Tongue (tissue), 2 donors: ENCODE results near the gene PAN2. TPM values are rescaled to one million over a fixed set of nuclear protein-coding genes. Genes with fewer than 3 reads are reported as not detected.
"Not testable (repeated sequence)": the region's sequence is repeated elsewhere in the genome, so short reads cannot be mapped to it uniquely, and the experiment has no call there.

ENCODE experiments used
- DNase-seq: peaks from one replicate; pipeline ENCODE4 v3.0.0-alpha.2; 2015
- total RNA-seq: library from RNA; depleted of rRNA; stranded (reverse); fragments of >200 nt; gene quantifications from one replicate; pipeline ENCODE4 v1.2.3, GENCODE V29; 2014

Gene PAN2
- total RNA-seq, 1 donor from 2014 or later = 60.4 TPM

DNA sequence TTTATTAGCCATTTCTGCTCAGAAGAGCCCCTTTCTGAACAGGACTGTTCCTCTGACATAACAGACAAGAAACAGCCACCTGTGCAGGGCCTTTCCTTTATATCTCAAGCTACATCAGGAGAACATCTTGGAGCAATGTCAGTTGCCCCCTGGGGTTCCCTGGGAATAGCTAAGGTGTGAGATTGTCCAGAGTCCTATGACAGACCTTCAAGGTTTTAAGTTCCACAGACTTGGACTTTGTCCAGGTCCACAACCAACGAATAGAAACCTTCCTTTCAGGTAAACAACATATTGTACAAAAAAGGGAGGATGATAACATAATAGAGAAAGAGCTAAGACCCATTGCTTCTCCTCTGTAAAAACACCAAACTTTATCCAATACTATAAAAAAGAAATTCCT is 7.8 kb upstream of the PAN2 start:
- no peak for DNase-seq

DNA sequence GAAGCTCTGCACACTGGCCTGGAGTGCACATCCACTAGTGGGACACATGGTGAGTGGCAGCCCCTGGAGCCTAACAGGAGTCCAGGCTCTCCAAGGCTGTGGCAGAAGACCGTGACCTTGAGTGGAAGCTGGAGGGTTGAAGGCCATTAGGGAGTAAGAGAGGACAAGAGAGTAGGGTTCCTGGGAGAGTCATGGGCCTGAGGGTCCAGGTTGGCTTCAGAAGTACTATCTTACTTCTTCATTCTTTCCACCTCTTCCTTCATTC is 5.3 kb upstream of the PAN2 start:
- DNase-seq = no peak

DNA sequence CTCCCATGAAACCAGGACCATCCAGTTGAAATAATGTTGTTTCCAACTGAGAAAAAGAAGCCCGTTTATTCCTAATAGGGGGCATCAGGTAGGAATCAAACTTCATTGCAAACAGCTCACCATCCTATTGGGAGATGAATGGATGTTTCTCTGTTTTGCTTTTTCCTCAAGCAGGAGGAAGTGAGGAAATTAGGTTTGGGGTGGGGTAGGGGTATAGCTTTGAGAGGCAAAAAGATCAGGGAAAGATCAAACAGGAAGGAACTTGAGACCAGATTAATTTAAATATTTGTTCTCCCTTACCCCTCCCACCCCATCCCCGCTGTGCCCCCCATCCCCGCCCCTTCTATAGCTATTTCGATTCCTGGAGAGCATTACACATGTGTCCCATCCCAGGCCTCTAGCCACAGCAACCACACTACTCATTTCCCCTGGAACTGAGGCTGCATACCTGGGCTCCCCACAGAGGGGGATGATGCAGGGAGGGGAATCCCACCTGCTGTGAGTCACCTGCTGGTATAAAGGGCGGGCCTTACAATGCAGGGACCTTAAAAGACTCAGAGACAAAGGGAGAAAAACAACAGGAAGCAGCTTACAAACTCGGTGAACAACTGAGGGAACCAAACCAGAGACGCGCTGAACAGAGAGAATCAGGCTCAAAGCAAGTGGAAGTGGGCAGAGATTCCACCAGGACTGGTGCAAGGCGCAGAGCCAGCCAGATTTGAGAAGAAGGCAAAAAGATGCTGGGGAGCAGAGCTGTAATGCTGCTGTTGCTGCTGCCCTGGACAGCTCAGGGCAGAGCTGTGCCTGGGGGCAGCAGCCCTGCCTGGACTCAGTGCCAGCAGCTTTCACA is 4.7 kb upstream of the PAN2 start, which contains the start of gene IL23A:
Gene IL23A, plus strand, starts transcription at position 577 of the 850 bp plus-strand sequence. Its CDS starts 161 bp downstream, at position 738.
- no peak for DNase-seq

DNA sequence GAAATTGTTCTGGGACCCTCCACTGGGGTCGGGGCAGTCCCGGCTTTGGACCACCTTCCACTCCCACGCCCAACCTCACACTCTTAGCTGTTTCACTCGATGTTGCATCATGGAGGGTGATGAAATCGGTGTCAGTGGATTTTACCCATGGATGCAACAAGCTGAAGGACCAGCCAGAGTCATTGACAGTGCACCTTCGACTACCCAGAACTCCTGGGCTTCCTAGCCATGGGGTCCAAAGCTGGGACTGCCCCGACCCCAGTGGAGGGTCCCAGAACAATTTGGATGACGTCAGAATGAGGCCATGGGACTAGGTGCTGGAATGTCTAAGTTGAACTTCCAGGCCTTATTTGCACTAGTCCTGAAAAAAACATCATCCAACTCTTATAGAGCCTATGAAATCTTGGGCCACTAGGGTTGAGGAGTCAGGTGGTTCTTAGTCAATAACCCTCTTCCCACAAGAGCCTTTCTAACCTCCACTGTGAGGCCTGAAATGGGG is 4.0 kb upstream of the PAN2 start:
- DNase-seq = no peak

DNA sequence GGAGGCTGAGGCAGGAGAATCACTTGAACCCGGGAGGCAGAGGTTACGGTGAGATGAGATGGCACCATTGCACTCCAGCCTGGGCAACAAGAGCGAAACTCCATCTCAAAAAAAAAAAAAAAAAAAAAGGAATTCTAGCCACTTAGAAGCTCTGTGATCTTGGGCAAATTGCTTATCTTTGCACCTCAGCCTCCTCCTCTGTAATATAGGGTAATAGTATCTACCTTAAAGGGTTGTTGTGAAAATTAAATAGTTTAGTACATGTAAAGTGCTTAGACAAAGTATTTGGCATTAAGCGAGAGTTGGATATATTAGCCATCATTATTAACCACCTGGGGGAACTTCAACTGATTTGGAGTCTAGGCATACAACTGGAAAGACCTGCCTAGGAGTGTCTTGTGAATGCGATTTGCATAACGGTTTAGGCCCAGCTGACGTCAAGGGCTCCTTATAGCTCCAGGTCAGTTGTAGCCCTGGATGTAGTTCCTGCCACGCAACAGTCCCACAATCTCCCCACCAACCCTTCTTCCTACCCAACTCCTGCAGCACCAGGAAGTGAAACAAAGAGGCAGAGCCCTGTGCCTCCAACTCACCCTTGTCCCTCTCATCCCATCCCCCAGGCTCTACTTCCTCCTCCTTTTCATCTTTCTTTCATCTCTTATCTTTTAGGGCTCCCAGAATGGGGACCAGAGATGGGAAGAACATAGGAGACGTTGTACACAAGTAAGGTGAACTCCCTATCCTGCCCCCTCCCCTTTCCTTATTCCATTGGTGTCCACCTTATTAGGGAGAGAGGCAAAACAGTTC is 2.8 kb upstream of the PAN2 start:
- no peak for DNase-seq

DNA sequence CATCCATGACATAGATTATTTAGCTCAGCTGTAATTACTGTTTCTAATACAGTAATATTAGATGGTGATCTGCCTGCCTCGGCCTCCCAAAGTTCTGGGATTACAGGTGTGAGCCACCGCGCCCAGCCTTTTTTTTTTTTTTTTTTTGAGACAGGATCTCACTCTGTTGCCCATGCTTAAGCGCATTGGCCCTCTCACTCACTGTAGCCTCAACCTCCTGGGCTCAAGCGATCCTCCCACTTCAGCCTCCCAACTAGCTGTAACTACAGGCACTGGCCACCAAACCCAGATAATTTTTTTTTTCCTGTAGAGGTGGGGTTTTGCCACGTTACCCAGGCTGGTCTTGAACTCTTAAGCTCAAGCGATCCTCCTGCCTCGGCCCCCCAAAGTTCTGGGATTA is 1.7 kb upstream of the PAN2 start:
- DNase-seq = not testable (repeated sequence)

DNA sequence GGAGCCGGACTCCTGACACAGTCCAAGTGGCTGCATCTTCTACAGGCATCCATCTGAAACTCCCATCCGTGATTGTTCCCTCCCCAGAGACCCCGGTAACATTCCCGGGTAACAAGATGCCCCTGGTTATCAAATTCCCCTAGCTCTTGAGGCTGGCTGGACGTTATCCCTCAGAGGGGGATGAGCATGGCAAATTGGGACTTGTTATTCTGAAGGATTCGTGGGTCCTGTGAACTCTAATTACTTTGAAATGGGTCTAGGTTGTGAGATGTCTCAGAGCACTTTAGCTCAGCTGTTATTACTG is 642 bp upstream of the PAN2 start:
- no peak for DNase-seq

DNA sequence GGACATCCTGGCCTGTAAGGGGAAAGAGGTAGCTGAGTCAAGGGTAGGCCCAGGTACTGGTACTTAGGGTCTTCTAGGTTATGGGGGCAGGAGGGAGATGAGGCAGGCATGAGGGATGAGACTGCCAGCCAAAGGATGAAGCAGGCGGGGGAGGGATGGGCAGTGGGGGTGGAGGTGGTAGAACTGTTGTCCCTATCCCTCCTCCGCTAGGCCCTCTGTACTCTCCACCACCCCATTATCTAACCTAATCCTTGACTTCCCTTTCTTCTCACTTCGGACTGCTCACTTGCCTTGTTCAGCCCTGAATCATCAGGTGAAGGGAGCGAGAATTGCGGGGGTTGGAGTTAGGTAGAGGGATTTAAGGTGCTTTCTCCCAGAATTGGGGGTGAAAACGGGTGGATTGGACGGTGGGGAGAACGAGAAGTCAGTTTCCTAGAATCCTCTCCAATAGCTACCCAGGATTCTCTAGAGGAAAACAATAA is 562 bp downstream of the PAN2 start:
- DNase-seq = no peak

DNA sequence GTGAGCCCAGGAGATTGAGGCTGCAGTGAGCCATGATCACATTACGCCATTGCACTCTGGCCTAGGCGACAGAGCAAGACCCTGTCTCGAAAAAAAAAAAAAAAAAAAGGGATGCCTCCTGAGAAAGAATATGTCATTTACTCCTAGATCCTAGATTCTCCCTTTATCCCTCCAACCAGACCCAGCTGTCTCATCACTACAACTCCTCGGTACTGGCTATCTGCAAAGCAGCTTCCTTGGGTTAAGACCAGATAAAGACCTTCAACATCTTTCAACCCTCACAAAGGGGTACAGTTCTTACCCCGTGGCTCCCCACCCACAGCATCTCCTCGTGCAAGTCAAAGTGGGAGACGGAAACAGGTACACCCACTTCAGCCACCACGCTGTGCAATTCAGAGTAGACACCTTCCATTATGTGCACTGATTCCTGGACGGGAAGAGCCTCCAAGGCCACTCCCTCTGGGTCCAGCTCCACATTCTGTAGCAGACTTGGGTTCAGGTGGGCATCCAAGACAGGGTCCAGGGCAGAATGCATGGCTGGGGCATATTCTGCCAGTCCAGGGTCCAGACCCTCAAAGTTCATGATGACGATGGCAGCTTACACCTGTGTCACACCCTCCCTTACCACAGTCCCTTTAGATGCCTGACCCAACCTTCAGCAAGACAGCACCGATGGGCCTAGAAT is 1.1 kb downstream of the PAN2 start:
- no peak for DNase-seq

DNA sequence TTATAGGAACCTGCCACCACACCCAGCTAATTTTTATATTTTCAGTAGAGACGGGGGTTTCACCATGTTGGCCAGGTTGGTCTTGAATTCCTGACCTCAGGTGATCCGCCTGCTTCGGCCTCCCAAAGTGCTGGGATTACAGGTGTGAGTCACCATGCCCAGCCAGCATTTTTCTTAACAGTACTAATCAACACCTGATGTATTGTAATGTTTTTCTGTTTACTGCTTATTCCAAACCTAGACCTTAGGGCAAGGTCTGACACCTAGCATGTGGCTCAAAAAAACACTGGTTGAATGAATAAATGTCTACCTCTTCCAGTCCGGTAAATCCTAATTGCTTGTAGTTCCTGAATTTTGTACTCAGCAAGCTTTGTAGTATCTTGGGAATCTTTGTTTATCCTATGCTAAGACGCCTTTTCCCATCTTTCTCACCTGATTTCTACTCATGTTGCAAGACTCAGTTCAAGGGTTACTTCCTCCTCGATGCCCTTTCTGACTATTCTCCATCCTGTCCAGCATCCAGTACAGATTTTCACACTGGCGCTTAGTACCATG is 2.8 kb downstream of the PAN2 start:
- DNase-seq = no peak

DNA sequence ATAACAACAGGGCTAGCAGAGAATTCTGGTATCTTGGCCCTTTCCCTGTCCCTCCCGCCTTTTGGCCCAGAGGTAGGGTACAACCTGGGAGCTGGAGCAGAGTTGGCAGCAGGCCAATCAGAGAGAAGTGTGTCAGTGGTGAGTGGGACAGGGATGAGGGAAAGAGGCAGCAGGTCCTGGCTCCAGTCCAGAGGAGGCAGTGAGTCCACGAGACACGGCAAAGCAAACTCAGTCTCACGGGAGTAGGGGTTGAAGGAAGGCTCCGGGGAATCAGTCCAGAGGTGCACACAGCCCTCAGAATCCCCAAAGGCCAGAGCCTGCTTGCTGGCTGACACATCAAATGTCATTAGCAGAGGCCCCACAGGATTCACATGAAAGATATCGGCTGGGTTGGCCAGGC is 7.3 kb downstream of the PAN2 start:
- no peak for DNase-seq

DNA sequence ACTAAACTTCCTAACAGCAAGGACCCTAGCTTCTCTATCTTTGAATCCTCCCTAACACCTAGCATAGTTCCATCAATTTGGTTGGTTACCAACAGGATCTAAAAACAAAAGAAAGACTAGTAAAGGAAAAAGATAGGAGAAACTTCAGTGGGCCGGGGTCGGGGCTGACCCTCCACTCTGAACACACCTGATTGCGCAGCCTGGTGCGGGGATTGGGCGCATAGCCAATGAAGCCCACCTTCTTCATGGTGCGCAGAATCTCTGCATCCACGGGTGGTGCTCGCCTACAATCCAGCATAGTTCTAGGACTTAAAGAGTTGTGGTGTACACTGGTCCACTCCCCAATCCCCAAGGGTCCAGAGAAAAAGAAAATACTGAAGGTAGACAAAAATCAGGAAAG is 7.7 kb downstream of the PAN2 start:
- DNase-seq = no peak

DNA sequence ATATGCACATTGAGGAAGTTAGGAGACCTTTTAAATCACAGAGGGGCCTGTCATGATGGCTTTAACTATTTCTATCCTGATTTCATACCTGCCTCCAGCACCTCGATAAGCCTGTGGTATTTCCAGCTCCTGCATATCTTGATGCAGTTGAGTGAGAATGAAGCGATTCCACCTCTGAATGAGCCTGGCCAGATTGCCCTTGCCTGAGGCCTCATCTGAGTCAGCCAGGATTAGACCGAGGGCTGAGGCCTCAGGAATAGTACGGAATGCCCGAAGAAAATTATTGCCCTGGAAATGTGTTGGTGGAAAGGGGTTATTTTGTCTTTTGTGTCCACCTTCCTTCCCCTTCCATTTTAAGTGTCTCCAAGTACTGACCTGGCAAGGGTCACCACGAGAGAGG is 9.6 kb downstream of the PAN2 start:
- DNase-seq = no peak

DNA sequence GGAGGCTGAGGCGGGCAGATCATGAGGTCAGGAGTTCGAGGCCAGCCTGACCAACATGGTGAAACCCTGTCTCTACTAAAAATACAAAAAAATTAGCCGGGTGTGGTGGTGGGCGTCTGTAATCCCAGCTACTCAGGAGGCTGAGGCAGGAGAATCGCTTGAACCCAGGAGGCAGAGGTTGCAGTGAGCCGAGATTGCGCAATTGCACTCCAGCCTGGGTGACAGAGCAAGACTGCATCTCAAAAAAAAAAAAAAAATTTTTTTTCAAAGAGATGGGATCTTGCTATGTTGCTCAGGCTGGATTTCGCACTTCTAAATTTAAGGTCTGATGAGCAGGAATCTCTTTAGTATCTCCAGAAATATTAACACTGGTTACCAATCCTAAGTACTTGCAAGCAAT is 12.2 kb downstream of the PAN2 start:
- DNase-seq = not testable (repeated sequence)

DNA sequence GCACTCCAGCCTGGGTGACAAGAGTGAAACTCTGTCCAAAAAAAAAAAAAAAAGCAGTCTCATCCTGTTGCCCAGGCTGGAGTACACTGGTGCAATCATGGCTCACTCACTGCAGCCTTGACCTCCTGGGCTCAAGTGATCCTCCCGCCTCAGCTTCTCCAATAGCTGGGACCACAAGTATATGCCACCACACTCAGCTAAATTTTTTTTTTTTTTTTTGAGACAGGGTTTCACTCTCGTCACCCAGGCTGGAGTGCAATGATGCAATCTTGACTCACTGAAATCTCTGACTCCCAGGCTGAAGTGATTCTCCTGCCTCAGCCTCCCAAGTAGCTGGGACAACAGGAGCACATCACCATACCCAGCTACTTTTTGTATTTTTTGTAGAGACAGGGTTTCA is 12.8 kb downstream of the PAN2 start:
- DNase-seq = no peak

DNA sequence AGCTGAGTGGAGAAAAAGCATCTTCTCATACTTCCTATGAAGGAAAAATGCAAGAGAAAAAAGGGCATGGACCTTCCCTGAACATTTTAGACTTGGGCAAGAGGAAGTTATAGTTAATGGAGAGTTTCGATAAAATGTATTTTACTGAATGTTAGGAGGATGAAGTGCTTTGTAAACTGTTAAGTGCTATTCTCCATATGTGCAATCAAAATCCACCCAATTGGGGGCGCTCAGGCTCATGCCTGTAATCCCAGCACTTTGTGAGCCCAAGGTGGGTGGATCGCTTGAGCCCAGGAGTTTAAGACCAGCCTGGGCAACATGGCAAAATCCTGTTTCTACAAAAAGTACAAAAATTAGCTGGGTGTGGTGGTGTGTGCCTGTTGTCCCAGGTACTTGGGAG is 16.1 kb downstream of the PAN2 start:
- DNase-seq = no peak

DNA sequence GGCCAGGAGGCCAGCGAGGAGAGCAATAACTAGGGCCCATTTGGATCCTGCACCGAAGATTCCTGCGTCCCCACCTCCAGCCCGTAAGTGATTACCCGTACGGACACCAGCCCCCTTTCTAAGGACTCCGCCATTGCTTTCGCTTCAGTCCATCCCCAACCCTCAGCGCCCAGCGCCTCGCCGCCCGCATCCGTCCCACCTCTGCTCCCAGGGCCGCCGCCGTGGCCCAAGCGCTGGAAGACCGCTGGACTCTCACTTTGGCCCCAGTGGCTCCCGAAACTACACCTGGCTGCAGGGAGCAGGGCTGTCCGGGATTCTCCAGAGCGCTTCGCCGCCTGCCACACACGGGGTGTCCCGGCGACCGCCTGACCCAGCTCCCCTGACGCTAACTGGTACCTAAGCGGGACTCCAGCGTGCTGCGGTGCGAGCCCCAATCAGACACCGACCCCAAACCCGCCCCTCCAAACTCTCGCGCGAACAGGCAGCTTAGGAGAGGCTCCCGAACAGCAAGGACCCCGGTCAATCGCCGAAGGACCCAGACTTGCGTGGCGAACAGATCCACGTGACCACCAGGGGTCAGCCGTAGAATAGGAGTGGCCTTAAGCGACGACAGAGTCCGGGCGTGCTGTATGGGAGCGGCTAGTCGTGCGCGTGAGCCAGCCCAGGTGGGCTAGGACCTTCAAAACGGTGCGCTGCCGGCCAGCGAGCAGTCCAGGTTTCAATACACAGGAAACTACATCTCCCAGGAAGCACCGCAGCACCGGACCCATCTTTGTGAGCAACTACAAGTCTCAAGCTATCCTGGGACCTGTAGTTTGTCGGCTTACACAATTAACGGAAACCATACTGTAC is 18.0 kb downstream of the PAN2 start, which contains the start of gene CNPY2:
Gene CNPY2, minus strand, starts transcription at position 367 of the 852 bp plus-strand sequence. CDS start 771 bp downstream, outside the sequence.
- DNase-seq = peak; percentile 98

DNA sequence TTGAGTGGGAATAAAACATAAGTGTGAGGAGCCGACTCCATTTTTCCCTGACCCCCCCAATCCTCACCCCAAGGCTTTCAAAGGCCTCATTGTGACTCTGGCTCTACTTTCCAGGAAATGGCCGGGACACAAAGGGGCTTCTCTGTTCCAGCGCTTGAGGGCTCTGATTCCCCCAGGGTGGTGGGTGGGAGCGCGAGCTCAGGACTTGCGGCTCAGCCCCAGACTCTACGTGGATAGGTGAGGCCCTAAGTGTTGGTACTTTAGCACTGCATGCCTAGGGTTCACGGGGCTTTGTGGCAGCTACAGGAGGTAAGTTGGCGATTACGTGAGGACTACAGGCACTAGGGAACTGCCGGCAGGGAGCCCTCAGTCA is 18.6 kb downstream of the PAN2 start:
- DNase-seq = peak; percentile 56

DNA sequence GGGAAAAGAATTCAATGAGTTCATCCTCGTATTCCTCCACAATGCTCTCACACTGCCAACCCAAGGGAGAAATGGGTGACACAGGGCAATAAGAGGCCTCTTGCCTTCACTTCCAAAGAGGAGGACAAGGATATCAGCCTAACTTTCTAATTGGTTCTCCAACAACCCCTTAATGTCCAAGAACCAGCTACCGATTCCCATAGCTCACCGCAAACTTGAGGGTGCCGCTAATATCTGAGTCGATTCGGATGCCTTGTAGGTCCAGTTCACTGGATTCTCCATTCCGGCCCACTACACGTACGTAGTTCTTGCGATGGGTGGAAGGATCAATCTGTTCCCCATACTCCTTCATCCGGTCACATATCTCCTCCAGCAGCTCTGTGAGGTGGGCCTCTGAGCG is 22.8 kb downstream of the PAN2 start:
- no peak for DNase-seq

DNA sequence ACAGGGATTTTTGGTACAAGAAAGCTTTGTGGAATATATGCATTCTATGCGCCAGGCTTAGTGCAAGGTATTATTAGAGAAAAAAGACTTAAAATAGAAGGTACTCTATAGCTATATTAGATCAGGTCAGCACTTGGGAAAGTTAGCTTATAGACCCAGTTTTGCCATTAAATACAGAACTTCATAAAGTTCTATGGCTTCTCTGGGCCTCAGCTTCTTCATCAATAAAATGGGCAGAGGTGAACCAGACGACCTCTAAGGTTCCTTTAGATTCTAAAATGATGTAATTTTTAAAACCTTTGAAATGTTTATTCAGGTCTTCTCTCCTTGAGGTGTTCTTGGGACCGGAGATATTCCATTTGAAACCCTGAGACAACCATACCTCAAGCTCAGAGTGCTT is 25.1 kb downstream of the PAN2 start:
- DNase-seq = no peak

DNA sequence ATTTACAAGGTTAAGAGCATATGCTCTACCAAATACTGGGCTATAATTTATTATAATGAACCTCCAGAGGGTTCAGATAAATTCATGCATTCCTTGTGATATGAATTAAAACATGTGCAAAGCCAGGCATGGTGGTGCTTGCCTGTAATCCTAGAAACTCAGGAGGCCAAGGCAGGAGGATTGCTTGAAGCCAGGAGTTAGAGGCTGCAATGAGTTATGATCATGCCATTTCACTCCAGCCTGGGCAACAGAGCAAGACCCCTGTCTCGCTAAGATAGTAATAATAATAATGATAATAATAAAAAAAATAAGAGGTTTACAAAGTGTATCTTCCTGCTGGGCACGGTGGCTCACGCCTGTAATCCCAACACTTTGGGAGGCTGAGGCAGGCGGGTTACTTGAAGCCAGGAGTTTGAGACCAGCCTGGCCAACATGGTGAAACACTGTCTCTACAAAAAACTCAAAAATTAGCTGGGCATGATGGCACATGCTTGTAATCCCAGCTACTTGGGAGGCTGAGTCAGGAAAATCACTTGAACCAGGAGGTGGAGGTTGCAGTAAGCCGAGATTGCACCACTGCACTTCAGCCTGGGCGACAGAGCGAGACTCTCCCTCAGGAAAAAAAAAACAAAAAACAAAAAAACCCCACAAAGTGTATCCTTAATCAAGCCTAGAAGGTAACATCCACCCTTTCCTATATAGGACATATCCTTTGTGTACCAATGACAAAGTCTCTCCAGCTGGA is 26.4 kb downstream of the PAN2 start:
- DNase-seq = no peak
